DMS53 treated with DMSO at 0.1 percent for 48 hours (cell line): ENCODE data around the gene DLGAP5.

ENCODE experiments used
- DNase-seq: peaks from one replicate; lab custom pipeline; 2025; ENCODE audit not compliant: unreplicated experiment; lab: John Stamatoyannopoulos, UW

The DLGAP5 gene

DNA sequence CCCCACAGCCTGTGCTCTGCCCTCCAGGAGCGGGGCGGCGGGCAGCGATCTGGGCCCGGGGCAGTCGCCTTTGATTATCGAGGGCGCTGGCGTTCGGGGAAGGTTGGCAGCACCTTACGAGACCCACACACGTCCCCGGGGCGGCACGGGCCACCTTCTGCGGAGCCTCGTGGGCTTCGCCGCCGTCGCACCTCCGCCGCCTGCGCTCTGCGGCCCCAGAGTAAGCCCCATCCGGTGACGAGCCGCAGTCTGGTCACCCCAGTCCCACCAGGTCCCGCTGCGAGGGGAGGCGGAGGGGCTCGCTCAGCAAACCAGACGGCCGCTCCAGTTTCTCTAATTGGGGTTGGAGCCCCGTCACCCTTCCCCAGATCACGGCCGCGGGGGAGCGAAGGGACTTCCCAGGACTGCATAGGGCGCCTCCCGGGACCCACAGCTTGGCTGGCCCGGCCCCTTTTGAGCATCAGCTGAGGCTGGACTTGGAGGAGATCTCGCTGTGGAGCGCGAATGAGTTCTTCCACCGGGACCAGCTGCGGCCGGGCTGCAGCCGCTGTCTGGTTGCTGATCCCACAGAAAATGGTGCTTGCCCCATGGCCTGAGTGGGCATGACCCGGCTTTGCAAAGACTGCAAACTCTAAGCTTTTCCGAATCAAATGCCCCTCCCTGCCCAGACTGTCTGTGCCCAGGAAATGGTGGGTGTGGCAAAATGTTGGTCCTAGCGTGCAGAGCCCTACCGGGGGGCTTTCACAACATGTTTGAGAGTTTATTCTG is 61.8 kb downstream of the DLGAP5 start:
- DNase-seq = peak; percentile 43

DNA sequence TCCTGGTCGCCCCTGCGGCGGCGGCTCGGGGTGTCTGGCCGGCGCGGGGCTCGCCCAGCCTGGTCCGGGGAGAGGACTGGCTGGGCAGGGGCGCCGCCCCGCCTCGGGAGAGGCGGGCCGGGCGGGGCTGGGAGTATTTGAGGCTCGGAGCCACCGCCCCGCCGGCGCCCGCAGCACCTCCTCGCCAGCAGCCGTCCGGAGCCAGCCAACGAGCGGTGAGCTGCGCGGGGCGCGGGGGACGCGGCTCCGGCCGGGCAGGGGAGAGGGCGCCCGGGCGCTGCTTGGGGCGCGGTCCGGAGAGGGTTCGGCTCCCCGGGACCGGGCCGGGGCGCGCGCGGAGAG is 62.3 kb downstream of the DLGAP5 start, which contains the start of gene LGALS3:
TSS of gene LGALS3 (plus strand) at position 167 of the 342 bp plus-strand sequence. CDS start 8,122 bp downstream, outside the sequence.
- DNase-seq = no peak

DNA sequence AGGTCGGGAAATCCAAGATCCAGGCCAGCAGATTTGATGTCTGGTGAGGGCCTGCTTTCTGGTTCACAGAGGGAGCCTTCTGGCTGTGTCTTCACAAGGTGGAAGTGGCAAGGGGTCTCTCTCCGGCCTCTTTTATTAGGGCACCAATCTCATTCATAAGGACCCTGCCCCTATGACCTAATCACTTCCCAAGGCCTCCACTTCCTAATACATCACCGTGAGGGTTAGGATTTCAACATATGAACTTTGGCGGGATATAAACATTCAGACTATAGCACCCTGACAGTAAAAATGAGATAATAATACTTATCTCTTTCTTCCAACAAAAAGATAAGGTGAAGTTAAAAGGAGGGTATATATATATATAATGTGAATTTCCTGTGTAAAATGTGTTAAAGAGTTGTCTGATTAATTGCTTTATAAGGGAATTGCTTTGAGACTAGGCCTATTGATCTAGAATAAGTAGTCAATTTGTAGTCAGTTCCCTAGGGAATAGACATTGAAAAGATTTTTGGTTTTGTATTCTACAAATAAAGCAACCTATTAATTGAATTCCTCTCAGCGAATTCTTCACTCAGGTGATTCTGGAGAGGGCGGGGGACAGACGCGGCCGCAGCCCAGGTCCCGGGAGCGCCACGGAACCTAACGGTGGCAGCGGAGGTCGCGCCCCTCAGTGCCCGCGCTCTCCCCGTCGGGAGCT is 62.8 kb downstream of the DLGAP5 start:
- DNase-seq = no peak

DNA sequence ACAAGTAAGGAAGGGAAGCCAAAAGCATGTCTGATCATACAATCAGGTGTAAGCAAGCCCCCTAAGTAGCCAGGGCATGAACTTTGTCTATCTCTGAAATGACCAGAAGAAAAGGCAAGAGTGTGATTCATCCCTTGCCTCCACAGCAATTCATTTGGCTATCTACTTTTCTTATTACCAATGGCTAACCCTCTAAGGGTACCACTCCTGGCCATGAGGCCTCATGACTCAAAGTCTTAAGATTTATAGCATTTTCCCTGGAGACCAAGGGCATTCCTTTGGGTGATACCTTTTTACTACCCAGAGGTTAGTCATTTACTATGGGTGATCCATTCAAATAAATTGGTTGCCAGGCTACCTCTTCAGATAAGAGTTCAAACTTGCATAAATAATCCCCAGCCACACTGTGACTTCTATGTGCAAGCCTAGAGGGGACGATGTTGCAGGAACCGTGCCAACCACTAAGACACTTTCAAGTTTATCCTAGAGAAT is 63.9 kb downstream of the DLGAP5 start:
- DNase-seq = no peak

DNA sequence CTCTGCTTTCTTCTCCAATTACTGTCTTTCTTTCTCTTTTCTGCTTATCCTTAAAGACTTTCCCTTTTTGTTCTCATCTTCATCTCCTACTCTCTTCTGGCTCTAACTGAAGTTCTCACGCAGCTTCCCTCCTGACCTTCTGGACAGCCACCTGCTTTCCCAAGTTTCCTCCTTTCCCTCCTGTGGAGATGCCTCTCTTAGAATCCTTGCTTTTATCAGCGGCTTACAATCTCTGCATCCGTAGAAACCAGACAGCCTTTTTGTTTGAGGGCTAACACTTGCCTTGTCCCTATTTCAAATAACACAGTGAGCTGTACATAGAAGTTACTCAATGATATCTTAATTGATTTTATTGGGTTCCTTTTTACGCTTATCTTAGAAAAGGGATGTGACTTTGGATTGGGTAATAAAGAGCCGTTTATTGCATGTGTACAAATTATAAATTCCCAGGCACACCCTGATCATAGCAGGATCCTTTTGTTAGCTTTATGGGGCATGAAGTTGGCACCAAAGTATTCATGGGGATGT is 64.4 kb downstream of the DLGAP5 start:
- no peak for DNase-seq

DNA sequence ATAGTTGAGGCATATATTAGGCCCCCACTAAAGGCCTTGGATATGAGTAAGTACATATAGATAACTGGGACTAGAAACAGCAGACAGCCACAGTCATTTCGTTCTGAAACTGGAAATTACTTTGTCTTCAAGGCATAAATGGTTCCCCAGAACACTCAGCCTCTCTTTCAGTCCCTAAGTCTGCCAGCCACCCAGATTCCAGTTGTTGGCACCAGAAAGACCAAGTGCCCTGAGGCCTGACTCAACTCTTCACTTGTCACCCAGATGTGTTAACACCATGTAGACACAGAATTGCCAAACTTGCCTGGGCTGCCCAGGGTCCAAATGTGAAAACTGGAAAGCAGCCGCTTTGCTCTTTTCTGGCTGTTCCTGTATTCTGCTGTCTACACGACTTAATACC is 65.4 kb downstream of the DLGAP5 start:
- DNase-seq = no peak

DNA sequence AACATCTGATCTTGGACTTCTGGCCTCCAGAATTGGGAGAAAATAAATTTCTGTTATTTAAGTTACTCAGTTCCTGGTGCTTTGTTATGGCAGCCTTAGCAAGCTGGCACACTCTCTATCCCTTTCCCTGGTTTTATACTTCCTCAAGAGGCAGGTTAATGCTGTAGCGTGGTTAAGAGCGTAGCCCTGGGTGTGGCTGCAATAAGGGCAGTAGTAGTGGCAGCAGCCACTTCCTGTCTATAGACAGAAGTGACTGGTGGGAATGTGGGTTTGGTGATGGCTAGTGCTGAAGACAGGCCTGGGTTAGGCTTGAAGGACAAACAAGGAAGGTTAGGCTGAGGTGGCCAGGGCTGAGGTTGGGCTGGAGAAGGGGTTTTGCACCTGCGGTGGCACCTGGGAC is 66.0 kb downstream of the DLGAP5 start:
- DNase-seq = peak; percentile 14

DNA sequence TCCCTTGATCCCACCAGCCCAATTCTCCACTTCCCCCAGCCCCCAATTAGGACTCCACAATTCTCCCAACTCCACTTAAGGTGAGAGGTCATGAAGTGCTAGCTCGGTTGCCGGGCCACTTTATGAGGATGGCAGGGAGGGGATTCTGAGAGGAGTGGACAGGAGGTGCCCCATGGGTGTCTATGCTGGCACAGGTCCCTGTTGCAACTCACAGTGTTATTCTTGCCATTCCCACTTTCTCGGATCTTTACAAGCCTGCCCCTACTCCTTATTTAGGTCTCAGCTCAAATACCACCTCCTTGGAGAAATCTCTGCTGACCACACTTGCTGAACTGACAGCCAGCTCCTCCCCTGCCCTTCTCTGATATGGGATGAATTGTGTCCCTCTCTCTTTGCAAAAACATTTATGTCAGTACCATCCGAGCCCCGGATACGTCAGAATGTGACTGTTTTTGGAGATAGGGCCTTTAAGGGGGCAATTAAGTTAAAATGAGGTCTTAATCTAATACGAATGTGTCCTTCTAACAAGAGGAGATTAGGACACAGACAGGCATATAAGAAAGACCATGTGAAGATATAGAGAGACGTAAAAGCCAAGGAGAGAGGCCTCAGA is 66.5 kb downstream of the DLGAP5 start:
- no peak for DNase-seq

DNA sequence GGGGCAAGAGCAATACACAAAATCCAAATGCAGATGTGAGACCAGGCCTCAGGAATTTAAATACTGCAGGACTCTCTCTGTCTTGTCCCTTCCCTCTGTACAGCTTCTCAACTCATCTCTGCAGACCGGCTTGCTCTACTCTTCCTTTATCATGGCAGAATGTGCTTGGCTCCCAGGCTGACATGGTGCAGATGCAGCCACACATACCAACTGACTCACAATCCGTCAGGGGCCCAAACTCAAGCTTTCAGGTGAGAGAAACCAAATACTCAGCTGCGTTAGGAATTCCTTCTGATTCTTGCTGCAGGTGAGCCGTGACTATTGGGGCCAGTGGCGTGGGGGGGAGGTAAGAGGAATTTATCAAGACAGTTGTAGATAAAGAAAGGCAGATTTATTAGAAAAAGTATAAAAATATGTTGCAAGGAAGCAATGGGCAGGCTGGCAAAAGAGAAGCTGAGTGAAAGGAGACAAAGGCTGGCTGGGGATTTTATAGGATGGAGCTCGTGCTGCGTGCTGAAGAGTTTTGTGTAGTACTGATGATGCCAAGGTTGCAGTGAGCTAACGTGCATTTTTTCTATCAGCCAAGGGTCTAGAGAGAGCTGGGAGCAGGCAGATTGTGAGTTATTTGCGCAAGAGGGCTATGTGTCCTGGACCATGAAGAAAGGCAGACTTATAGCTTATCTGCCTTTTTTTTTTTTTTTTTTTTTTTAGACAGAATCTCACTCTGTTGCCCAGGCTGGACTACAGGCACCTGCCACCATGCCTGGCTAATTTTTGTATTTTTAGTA is 67.3 kb downstream of the DLGAP5 start:
- no peak for DNase-seq

DNA sequence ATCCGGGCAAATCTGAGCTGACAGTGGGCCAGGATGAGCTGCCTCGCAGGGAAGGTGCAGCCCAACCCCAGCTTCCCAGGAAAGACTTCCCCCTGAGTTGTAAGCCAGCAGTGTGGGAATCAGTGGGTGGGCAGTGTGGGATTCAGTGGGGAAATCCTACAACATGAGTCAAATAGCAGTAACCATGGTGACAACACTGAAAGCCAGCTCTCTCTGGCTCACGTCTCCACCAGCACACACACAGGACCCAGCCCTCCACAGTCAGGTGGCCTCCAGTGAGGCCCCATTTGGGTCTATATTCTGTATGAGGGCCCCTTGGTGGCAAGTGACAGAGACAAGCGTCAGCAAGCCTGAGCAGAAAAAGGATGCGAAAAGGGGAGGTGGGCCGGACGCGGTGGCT is 68.3 kb downstream of the DLGAP5 start:
- no peak for DNase-seq

DNA sequence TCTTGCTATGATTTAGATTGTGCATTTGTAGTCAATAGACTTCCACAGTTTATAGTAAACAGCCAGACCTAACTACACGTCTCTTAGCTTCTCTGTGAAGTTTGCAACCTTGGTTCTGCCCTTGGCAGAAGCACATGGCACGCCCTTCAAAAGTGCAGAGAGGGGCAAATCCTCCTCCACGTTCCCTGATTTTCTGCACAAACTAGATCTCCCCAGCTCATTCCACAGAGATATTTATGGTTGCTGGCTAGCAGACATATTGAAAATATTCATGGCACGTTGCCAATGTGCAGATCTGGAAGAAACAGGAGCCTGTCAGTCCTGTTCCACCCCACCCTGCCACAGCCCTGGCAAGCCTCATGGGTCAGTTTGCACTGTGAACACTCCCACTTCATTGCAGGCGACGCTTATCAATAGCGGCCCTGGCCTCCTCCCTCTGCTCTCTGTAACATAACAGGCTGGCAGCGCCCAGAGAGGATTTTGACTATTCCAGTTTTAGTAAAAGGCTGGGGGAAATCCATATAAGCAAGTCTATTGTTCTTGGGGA is 68.9 kb downstream of the DLGAP5 start:
- DNase-seq = no peak

DNA sequence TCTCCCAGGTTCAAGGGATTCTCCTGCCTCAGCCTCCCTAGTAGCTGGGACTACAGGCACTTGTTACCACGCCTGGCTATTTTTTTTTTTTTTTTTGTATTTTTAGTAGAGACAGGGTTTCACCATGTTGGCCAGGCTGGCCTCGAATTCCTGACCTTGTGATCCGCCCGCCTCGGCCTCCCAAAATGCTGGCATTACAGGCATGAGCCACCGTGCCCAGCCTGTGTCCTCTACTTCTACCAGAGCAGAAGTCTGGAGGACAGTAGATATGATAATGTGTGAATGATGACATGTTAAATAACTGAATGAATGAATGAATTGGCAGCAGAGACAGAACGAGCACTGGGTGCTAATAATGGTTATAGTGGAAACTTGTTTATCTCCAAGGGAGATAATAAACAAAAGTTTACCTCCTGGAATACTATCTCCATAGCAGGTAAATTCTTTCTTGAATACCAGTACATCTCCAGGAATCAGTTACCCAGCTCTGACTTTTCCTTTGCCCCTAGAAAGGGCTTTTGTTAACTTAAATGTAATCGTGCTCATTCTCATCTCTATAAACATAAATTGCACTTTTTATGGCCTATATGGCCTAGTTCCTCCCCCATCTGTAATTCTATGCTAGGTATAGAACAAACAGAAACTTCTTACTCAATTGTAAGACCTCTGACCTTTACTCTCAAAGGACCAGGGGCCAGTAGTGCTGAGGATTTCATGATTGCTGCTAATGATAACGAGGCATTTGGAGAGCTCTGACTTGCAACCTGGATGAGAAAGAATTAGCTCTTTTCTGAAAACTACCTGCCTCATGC is 69.6 kb downstream of the DLGAP5 start:
- no peak for DNase-seq

DNA sequence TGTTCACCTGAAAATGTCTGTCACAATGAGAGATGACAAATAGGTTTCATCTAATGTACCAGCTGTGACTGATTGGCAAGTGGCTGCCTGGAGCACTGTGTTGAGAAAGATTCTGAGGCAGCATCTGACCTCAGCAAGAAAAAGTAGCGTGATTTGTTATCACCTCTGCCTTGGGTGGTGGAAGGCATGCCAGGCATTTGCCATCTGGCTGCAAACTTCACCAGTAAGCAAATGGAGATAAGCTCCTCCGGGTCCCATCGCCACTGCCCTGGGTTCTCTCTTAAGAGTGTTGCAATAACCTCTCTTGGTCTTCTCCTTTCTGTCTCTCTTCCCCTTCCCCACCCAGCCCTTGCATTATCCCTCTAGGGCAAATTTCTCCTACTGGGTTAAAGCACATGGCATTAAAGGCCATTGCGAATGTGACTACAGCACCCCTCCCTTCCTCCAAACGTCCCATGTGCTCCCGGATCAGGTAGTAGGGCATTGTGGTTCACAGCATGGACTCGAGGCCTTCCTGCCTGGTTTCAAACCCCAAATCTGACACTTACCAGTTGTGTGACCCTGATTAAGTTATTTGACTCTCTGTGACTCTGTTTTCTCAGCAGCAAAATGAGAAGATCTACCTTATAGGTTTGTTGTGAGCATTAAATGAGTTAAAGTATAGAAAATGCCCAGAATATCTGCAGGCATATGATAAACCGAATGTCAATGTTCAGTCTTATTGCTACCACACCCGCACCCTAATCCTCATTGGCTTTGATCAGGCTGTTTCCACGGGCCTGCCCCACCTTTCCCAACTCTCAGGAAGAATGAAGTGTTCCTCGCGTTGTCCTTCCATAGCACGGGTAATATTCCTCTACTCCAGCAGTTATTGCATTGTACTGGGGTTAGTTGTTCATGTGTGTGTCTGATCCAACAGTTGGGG is 70.6 kb downstream of the DLGAP5 start:
- DNase-seq = no peak

DNA sequence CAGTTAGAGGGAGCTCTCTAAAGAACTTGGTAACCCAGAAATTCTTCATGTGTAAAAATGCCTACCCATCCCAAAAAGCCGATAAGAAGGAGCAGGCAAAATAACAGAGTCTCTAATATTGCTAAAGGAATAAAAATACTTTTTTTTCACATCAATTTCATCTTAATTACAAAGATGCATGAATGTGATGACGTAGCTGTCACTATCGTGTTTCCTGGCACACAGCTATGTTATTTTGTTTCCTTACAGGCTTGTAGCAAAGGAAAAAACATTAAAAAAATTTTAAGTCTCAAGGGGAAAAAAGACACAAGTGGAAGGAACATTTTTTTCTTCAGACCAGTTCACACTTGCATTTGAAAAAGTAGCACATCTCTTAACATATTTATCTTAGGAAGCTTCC is 72.6 kb downstream of the DLGAP5 start:
- DNase-seq = no peak

DNA sequence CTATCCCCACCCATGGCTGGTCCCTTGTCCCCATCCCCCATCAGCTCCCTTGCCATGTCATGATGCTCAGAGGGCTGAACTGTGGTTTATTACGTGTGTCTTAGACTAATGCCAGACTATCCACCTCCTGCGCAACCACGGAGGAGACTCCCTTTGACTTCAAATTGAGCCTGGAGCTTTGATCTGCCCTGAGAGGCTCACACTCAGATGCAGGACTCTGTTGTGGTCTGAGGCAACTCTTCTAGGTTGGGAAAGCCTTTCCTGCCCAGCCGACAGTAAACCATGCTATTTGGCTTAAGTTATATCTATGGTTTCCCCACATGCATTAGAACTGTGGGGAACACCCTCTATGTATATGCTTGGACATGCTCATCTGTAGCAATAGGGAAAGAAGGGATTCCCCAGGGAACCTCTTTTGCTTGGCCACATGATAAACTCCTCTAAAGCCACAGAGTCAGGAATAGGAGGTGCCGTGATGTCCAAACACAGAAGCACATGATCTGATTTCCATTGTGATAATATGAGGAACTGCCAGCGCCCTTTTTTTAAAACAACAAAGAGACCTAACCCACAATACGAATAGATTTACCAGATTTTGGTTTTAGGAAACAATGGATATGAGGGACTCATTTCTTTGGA is 73.5 kb downstream of the DLGAP5 start:
- no peak for DNase-seq

DNA sequence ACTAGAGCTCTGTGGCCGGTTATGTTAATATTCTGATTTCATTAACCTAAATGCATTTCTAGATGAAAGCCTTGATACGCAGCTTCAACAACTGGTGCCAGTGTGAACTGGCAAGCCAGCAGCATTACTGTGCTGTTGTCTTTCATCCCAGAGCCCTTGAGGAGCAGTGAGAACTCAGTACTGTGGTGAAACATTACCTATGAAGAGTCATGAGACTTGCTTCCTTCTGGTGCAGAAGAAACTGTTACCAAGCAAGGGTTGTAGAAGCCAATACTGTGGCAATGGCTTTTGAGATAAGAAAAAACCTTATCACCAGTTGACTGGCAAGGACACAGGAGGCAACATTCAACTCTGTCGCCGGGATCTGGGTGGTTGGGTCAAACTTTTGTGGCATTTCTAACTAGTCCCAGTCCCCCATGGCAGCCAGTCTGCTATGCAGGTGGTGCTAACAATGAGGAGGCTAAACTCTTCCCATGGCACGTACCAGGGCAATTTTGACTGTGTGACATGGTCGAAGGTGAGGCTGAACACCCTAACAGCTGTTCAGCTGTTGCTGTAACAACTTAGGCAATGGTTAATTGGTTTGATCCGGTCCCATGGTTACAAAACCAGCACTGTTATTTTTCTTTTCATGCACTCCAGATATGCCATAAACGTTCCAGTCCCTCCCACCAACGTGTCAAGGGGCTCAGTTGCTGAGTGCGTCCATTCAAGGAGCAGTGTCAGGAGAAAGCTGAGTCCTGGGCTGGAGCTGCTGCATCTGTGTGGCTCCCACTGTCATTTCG is 74.9 kb downstream of the DLGAP5 start:
- DNase-seq = no peak

DNA sequence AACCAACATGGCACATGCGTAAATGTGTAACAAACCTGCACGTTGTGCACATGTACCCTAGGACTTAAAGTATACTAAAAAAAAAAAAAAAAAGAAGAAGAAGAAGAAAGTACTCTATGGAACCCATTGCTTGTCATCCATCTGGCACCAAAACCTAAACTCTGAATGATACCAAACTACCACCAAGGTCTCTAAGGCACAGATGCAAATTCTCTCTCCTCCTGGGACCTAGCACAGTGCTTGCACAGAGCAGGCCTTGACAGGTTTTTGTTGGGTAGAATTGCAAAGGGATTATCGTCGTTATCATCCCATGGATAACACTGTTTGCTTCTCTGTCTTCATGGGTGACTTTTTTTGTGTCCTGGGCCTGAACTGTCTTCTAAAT is 75.5 kb downstream of the DLGAP5 start:
- no peak for DNase-seq

DNA sequence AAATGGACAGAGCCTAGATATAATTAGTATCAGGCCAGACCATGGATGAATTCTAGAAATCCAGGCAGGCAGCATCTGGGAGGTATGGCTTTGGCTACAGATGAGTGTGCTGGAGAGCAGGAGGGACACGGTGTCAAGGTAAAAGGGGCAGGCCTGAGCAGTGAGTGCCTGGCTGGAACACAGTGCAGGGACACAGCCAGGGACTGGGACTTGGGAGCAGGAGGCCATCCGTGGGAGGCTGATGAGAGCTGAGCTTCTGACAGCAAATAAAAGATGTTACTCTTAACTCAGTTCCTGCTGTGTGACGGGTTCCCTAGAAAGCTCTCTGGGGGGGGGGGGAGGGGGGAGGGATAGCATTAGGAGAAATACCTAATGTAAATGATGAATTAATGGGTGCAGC is 75.9 kb downstream of the DLGAP5 start:
- no peak for DNase-seq
